RCC 7860 (cell line): ENCODE measurements around the gene GADD45G.

Experiments used
- DNase-seq: peaks from one replicate; pipeline ENCODE4 v3.0.0-alpha.2; 2015; ENCODE audit warnings: low spot score
- FAIRE-seq: peaks from 2 replicates; lab custom pipeline; 2012; peaks lifted over from hg19 to GRCh38; lab: Jason Lieb, UNC

The GADD45G gene

DNA sequence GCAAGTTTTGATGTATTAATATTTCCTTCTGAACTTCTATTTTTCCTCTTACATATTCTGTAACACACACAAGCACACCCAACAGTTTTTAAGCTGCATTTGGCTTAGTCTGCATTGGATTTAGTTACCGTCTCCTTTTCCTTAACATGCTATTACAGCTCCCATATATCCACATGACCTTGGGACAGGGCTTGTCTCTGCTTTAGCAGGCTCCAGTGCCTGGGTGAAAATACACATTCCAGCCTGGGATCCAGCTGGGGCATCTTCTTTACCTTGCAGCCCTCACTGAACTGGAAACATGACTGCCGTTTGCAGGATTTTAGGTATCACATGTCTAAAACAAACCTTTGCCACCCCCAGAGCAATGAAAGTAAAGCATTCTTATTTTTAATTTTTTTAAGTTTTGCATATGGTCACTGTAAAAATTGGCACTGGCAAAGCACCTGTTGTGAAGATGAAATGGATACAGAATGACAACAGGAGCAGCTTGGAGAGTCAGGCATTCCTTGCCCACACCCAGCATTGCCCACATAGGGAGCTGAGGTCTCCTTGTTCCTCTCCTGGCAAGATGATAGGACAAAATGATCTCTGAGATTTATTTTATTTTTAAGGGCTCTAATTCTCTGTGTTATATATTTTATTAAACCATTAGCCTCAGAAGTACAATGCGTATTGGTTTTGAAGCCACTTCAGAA is 4.0 kb downstream of the GADD45G start:
- FAIRE-seq, result no peak
- DNase-seq, result no peak

DNA sequence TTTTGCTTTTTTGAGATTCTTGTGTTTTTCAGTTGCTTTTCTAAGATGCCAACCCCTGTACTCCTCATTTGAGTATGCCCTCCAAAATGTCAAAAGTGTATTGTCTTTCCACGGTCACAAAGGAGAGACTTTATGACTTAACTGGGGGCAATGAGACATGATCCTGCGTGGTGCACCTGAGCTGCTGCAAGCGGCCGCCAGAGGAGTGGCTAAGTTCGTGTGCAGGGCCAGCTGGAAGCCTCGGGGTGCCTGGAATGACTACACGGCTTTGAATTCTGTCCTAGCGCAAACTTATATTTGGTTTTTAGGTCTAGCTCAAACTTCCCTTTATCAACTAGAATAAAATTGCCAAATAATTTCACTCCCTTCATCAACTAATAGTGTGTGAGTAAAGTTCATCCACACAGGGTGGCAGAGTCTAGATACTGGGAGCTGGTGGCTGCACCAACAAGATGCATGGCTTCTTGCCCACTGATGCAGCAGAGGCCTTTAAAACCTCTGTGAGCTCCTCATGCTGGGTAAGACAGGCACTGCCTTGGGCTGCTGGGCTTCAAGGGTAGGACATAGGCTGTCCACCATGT is 4.7 kb downstream of the GADD45G start:
- DNase-seq (no peak), FAIRE-seq (no peak)

DNA sequence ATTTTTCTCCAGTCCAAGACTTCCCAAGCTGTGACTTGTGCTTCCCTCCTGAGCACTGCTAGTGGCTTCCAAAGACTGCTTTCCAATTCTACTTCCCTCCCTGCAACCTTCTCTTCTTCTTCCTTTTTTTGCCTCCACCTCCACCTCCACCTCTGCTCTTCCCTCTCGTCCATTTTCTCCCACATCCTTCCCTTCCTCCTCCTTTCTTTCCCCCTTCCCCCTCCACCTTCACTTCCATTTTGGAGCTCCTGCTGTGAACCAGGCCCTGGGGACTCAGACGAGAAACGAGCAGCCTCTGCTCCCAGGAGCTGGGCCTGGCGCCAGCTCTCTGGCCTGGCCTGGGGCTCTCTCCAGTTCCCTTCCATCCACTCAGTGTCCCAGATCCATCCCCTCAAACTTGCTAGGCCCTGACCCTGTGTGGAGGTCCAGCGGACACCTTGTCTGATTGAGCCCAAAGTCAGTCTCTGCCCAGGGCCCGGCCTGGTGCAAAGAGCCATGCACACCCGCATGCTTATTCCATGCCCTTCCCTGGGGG is 5.6 kb downstream of the GADD45G start:
- FAIRE-seq (no peak), DNase-seq (no peak)

DNA sequence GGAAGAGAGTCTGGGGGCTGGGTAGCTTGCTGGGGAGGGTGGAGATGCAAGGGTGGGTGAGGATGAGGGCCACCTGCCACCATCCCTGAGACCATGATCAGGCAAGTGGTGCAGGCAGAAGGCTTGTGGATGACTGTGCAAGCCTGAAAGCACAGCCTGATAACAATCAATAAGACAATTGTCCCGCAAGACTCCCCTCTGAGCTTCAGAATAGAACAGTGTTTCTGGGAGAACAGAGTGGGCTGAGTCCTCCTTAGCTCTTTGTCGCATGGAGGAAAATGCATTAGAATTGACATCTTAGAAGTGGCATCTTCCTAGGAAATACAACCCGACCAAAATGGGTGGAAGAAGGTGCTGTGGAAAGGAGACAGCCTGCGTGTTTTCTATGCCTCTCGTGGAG is 6.6 kb downstream of the GADD45G start:
- FAIRE-seq (no peak), DNase-seq (no peak)

DNA sequence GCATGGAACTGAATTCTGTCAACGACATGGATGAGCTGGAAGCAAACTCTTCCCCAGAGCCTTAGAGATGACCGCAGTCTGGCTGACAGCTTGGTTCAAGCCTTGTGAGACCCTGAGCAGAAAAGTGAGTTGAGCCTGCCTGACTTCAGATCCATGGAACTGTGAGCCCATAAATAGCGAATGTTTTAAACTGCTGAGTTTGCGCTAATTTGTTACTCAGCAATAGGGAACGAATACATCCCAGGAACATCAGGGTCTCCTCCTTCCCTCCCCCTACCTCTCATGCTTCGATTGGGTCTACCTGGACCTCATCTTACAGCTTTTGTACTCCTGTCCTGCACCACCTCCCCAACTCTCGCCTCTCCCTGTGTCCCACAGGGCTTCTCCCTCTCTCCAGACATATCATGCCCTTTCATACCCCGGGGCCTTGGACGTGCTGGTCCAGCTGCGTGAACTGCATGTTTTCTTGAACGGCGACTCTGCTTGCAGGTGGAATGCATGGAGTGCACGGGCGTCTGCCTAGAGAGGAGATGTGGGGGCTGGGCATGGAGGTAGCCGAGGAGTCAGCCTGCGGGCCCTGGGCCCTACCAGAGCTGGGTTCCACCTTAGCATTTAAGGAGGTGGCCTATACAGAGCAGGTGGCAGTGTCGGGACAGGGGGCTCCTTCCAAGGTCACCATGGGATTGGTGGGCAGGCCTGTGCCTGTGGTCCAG is 7.9 kb downstream of the GADD45G start:
- FAIRE-seq, result no peak
- no peak for DNase-seq

DNA sequence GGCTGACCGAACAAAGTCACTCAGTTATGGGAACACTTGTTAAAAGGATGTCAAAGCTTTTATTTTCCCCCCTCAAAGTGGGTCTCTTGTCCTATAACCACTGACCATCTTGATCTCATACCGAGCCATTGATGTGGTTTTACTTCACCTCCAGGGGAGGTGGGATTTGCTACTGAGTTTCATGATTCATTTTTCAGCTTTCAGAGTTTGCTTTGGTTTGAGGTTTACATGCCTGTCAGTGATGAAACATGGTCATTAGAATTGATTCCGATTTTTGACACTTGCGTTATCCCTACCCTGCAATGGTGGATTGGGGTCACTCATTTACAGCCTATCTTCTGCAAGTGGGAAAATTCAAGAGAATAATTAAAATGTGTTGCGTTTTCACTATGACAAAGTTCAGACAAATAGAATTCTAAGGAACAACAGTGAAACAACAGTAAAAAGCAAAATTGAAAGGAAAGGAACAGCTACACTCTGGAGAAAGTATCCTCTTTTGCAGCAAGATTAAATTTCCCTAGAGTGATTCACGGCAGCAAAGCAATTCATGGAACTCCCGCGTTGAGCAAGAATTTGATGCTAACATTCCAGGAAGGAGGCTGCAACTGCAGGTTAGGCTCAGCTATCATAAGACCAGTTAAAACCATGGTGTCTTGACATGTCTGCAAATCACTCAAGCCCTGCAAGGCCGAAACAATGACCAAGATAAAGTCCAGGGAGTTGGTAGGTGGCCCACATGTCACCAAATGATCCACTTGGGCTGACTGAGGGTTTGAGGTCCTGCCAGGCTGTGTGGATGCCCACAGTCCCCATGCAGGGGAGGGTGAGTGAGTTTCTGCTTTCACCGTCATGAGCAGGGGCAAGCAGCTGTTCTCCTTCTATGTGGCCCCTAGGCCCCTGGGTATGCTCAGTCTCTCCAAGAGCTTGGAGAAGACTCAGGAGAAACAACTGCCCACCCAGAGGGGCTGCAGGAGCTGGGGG is 9.4 kb downstream of the GADD45G start:
- FAIRE-seq, result no peak
- no peak for DNase-seq

DNA sequence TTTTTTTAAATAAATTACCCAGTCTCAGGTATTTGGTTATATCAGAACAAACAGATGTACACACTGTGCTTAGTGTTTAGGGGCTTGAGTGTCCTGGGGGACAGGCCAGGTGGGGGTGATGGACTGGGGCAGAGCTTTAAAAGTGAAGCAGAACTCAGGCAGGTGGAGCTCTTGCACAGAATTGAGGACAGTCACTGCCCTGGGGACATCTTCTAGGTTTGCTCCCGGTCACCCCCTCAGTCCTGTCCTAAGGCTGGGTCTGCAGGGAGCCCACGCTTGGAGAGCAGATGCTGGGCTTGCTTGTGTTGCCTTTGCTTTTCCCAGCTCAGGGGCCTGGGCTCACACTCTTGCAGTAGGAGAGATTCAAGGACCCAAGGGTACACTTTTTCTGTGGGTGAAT is 10.8 kb downstream of the GADD45G start:
- FAIRE-seq (no peak), DNase-seq (no peak)

DNA sequence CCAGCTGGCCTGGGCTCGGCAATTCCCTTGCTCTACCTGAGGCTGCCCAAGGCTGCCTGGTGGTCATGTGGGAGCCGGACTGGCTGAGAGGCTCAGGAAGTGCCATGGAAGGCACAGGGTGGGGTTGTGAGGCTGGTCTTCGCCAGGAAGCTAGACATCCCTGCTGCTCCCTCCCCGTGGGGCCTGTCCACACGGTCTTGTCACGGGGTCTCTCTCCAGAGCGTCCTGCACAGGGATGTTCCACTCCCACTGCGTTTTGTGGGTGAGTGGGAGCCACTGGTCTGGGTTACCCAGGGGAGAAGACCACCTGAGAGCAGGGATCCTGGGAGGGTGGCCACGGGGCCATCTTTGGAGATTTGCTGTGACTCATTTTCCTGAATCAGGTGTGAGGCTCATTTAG is 11.6 kb downstream of the GADD45G start:
- no peak for FAIRE-seq
- DNase-seq, result no peak

DNA sequence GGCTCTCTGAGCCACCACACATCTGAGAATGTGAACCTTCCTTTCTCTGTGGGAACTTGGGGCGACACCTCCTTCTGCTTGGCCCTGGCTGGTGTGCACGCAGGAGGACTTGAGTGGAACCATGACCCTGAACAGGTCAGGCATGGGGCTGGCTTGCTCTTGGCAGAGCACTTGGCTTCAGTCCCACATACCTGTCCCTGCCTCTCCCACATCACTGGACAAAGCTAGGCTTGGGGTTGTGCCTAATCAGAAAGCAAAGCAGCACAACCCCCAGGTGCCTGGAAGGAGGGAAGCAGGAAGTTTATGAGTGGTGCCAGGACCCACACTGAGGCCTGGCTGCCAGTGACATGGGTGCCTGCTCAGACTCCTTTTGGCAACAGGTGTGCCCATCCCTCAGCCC is 13.2 kb downstream of the GADD45G start:
- DNase-seq, result no peak
- FAIRE-seq, result no peak

DNA sequence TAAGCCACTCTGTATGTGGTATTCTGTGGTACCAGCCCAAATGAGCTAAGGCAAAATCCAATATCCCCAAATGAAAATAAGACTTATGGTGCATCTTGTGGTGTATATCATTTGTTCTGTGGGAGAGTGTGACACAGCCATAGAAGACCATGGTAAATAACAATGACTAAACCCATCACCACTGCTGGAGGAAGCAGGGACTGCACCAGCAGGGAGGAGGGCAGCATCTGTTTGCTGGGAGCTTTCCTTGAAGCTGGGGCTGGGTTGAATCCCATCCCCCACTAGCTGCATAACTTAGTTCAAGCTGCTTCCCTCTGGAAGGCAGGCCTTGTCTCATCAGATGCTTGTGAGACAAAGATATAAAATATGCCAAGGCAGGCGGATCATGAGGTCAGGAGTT is 14.2 kb downstream of the GADD45G start:
- DNase-seq (no peak), FAIRE-seq (no peak)

DNA sequence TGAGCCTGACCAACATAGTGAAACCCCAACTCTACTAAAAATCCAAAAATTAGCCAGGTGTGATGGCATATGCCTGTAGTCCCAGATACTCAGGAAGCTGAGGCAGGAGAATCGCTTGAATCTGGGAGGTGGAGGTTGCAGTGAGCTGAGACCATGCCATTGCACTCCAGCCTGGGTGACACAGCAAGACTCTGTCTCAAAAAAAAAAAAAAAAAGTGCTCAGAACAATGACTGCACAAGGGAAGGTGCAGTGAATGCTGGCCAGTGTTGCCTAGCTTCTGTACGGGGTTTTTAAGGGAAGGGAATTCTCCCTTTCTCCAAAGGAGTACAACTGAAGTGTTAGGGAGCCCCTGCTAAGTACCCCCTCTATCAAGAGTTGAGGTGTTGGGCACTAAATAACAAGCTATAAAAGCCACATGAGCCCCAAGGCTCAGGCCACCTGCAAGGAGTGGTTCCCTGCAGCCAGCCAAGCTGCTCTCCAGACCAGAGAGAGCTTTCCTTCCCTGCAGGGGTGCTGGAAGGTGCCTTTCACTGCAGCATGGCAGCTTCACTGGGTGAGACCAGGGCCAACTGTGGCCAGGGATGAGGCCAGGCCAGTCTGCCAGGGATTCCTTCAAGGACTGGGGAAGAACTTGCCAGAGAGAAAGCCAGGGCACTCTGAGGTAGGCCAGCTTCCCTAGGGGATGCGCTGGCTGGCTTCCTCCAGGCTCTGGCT is 14.8 kb downstream of the GADD45G start:
- FAIRE-seq, result no peak
- no peak for DNase-seq

DNA sequence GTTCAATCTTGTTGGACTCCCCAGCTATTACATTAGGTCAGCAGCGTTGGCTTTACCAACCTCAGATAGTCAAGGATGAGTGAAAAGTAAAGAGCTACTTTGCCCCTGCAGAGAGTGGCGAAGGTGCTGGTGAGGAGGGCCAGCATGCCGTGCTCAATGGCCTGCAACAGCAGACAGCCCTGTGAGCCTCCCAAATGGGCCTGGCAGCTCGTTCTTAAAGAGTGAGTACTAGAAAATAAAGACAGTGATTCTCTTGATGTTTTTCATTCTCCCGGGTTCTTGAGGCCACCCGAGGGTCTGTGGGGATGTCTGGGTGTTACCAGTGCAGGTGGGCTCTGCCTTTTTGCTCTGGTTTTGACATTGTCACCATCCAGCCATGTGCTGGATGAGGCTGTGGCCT is 16.2 kb downstream of the GADD45G start:
- DNase-seq, result no peak
- no peak for FAIRE-seq

DNA sequence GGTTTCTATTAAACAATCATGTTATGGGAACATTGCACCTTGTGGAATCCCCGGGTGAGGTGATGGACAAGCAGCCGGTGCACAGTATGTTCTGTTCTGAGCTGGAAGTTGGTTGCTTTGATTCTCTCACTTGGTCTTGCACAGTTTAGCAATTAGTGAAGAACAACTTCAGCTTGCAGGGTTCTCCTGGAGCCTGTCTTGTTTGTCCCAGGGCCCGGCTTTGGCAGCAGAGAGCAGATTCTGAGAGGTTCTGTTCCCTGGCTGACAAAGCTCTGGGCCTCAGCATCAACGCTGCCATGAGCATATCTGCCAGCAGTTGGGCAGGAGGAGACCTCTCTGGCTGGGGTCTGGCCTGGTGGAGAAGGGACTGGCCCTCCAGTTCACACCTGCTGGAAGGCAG is 16.9 kb downstream of the GADD45G start:
- no peak for FAIRE-seq
- DNase-seq, result no peak

DNA sequence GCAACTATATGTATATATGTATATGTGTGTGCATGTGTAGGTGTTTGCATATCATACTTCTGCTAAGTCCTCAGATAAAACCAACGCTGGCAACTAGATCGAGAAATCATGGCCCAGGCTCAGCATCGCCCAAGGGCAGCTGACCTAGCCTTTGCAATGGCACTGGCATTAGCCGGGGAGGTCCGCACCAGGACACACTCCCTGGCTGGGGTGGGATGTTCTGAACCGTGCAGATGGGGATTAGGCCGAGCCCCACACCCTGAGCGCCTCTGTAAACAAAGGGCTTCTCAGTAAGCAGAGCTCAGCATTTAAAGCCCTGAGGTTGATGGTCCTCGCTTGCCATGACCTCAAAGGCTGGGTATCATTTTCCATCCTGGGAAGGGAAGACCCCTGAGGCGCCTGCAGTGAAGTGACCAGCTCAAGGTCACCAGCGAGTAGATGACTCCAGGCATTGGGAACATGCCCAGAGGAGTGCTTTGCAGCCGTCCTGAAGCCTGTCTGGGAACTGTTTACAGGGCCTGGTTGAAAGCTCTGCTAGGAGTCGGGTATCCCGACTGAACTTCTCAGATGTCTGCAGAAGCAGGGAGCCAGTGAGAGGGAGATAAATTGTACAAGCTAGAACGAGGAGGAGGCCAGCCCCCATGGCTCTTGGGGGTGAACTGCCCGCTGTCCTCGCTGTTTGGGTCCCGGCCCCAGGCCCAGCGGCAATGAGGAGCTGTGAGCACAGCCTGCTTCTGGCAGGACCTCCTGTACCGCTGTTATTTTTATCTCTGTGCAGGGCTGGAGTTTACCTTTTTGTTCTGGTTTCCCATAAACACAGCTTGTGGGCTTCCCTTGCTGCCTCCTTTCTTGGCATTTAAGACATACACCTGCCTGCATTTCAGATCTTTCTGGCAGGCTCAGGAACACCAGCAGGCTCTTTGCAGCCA is 18.4 kb downstream of the GADD45G start:
- FAIRE-seq (no peak), DNase-seq (no peak)

DNA sequence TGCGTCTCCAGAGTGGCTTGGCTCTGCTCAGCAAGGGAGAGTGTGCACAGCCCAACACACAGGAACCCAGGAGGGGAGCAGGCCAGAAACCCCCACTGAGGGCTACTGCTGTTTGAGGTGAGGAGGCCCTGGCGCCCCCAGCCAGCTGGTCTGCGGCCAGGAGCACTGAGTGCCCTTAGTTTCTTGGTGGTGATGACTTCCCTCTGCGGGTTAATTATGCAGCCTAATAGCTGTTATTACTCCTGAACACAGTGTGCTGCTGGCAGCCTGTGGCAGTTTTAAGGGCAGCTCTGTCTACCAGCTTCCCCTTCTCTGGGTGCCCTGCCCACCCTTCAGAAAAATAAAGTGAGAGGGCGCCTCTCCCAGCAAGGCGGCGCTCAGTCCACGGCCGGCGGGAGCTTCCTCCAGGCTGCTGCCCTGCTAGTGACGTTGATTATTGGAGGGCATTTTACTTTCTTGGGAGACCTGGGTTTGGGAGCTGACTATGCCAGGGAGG is 19.2 kb downstream of the GADD45G start:
- no peak for FAIRE-seq
- no peak for DNase-seq

DNA sequence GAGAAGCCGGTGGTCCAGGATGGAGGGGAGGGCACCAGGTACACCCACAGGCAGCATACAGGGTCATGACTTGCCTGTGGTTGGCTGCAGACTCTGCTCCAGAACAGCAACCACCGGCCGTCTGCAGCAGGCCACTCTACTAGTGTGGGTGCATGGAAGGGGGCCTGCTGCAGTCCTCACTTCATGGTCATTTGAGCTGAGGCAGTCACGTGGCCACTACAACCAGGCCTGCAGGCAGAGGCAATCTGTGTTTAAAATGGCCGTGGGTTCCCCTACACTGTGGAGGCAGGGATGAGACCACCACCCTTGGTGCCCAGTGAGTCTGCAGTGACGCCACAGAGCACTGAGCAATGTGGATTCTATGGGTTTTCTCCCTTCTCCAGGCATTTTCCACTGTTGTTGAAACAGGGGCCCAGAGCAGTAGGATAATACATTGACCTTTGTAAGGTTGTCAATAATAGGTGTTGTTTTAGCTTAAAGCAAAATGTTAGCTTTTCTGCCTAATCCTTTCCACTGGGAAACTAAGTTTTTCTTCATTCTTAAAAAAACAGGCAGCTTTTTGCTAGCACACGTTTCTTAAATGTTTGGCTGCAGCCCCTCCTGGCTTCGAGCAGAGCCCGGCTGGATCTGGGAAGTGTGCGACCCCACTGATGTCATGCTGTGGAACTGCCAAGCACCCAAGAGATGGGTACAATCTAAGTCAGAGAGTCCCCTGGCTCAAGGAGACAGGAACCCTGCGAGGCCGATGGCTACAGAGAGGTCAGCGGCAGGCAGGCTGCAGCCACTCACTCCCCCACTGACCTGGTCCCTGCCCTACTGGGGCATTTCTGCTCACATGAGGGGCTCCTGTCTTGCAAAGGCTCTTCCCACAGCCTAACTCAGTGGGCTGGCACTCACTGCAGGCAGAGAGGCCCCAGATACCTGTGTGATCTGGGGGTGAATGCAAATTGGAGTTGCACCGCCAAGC is 21.2 kb downstream of the GADD45G start:
- no peak for DNase-seq
- no peak for FAIRE-seq

DNA sequence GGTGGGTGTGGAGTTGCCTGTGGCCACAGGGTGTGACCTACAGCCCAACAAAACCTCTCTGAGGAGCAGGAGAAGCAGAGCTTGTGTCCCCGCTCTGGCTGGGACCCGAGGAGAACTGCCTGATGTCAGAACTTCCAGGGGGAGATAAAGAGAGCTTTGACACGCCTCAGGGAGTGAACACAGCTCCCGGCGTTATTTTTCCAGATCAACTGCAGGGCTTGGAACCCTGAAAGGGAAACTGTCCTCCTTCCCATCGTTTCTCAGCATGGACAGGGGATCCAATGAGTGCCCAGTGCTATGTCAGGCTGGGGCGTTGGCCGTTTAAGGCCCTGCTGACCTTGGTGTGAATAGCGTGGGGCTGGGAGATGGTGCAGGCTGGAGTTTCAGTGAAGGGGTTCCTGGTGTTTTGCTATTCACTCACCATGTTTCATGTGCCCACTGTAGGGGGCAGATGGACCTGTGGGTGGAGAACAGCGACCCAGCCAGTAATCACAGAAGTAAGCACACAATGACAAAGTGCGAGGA is 22.0 kb downstream of the GADD45G start:
- FAIRE-seq, result no peak

DNA sequence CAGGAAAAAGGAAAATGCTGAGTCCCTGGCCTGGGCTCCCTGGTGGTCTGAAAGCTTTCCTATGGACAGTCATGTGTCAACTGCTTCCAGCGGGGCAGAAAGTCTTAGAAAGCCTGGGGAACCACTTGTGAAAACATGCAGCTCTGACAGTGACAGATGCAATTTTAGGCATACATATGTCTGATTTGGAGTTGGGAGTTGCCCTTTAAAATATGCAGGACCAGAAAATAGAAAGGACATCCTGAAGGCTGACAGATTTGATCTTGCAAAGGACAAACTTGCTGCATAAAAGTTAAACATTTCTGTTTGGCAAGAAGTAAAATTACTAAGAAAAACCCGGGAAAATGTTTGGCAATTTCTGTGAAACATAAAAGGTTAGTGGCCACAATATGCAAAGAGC is 23.8 kb downstream of the GADD45G start:
- DNase-seq, result no peak
- FAIRE-seq, result no peak

More for the DNA sequence above, 22.0 kb downstream of the GADD45G start:
- no peak for DNase-seq
